Activated CD4-positive, alpha-beta T cell treated with anti-CD3 and anti-CD28 coated beads for 24 hours (primary cell): ENCODE measurements around the gene DUOX1.

Experiments
- DNase-seq, 2 donors: peaks; one replicate each; pipeline ENCODE4 v3.0.0-alpha.2; 2020; ENCODE audit warnings: low read depth in 2 of 2

DUOX1 gene

GRCh38 chr15:45143946-45144345 lies 14.2 kb downstream of the DUOX1 start:
- DNase-seq: no peak

GRCh38 chr15:45144775-45145174 lies 15.0 kb downstream of the DUOX1 start:
- no peak for DNase-seq

DNA sequence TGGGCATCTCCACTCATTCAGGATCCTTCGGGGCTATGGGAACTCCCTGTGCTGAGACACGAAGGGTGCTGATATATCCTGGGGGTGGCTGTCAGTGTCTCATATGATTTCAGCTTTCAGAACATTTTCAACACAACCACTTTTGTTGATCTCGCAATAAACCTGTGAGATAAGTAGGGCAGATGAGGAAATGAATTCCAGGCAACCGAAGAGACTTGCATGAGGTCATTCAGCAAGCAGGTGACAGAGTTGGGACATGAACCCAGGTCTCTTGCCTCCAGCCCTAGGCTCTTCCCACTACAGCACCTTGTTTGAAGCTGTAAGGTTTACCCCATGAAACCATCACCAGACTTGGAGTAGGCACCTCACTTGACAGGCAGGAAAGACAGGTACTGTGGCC lies 16.6 kb downstream of the DUOX1 start:
- DNase-seq: no peak

DNA sequence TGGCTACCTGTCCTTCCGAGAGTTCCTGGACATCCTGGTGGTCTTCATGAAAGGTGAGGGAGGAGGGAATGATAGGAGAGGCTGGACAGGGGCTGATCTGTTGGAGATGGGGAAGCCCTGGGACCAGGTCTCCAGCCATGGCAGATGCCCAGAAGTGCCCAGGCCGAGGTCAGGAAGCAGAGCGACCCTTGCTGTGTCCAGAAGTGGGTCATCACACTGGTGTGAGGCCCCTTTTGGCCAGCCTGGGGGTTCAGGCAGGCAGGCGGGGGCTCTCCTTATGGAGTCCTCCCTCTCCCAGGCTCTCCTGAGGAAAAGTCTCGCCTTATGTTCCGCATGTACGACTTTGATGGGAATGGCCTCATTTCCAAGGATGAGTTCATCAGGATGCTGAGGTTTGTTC lies 17.8 kb downstream of the DUOX1 start:
- no peak for DNase-seq

GRCh38 chr15:45148076-45149059 lies 18.6 kb downstream of the DUOX1 start:
- no peak for DNase-seq

- DNase-seq: no peak
Observed at GRCh38 chr15:45149060-45149459, 19.3 kb downstream of the DUOX1 start.

DNA sequence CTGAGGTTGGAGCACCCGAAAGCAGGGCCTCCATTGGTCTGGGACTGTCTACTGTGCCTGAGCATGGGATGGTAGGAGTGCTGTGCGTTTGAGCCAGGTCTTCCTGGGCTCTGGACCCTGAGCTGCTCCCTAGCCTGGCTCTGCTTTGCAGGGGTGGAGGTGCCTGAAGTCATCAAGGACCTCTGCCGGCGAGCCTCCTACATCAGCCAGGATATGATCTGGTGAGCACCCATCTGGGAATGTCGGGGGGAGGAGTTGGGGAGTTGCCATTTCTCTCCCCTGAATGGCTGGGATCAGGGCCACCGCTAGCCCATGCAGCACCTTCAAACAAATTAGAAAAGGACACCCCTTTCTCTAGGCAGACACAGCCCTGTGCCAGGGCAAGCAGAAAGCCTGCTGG lies 20.7 kb downstream of the DUOX1 start:
- no peak for DNase-seq

DNA sequence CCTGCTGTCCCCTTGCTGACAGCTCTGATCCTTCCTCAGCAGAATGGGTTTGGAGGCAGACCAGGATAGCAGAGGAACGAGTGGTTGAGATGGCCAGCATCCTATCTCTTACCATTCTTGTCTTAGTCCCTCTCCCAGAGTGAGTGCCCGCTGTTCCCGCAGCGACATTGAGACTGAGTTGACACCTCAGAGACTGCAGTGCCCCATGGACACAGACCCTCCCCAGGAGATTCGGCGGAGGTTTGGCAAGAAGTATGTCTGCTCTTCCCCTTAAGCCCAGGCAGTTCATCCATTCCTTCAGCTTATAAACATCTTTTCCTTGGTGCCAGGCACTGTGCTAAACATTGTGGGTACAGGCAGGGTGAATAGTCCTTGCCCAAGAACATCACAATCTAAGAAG lies 21.2 kb downstream of the DUOX1 start:
- no peak for DNase-seq

GRCh38 chr15:45151998-45152828 lies 22.4 kb downstream of the DUOX1 start:
- DNase-seq: no peak

GRCh38 chr15:45155739-45156138 lies 25.9 kb downstream of the DUOX1 start:
- no peak for DNase-seq

- no peak for DNase-seq
Observed at GRCh38 chr15:45156744-45157455, 27.1 kb downstream of the DUOX1 start.

DNA sequence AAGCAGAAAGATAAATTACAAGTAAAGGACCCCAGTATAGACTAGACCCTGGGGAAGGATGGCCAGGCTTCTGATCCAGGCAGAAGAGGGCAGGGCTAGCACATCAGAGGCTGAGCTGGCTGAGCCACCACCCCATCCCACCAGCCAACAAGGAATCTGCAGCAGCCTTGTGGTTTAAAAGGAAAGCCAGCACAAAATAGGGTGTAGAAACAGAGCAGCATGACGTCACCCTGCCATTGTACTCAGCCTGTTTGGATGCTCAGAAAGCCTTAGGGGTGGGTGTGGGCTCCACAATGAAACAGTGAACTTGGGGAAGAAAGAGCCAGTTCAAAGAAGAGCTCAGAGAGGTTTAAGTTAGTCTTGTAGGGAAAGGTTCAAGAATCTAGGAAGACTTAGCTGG lies 28.2 kb downstream of the DUOX1 start:
- no peak for DNase-seq

DNA sequence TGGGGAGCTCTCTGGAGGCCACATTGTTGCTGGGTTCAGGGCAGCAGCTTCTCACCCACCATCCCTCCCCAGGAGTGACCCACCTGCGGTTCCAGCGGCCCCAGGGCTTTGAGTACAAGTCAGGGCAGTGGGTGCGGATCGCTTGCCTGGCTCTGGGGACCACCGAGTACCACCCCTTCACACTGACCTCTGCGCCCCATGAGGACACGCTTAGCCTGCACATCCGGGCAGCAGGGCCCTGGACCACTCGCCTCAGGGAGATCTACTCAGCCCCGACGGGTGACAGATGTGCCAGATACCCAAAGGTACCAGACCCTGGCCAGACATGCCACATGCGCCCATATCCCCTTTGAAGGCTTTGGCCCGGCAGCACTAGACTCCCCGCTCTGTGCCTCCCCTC lies 31.9 kb downstream of the DUOX1 start:
- DNase-seq: no peak

- peak; percentile 29 to 33 for DNase-seq
Observed at GRCh38 chr15:45162771-45163507, 33.1 kb downstream of the DUOX1 start.

GRCh38 chr15:45163508-45163856 lies 33.7 kb downstream of the DUOX1 start:
- DNase-seq: no peak

DNA sequence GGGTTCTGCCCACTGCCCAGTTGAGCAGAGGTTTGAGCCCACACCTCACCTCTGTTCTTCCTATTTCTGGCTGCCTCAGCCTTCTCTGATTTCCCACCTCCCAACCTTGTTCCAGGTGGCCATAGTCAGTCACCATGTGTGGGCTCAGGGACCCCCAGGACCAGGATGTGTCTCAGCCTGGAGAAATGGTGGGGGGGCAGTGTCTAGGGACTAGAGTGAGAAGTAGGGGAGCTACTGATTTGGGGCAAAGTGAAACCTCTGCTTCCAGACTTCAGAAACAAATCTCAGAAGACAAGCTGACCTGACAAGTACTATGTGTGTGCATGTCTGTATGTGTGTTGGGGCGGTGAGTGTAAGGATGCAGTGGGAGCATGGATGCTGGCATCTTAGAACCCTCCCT lies 35.1 kb downstream of the DUOX1 start:
- no peak for DNase-seq

GRCh38 chr15:45165536-45165935 lies 35.7 kb downstream of the DUOX1 start:
- DNase-seq: no peak

DNA sequence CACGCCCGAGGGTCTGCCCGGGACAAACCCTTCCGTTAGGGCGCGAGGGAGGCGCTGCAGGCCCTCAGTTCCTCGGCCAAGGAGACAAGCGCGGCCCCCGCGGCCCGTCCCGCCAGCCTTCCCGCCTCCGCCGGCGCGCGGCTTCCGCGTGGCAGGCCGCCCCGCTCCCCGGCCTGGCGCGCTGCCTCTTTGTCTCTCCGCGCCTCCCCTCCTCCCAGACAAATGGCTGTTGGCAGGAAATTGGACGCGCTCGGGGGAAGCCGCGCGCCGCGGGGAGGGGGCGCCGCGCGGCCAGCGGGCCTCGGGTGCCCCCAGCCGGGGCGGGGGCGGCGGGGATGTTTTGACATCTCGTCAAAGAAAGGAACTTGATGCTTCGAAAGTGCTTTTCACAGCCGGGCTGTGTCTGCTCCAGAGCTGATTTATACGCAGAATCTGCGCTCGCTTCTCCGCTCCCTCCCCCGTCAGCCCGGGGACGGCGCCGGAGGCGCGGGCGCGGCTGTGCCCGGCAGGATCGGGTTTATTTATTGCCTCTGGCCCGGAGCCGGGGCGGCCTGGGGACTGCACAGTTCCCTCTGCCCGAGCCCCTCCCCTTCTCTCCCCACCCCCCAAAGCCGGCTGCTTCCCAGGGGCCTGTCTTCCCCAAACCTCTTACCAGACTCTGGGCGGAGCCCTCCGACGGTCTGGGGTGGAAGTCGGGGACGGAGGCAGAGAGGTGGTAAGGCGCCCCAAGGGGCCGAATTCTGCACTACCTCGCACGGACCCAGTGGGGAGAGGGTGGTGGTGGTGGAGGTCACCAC lies 37.2 kb downstream of the DUOX1 start:
- peak; percentile 59 to 75 for DNase-seq

- no peak for DNase-seq
Observed at GRCh38 chr15:45167631-45168205, 37.9 kb downstream of the DUOX1 start.

DNA sequence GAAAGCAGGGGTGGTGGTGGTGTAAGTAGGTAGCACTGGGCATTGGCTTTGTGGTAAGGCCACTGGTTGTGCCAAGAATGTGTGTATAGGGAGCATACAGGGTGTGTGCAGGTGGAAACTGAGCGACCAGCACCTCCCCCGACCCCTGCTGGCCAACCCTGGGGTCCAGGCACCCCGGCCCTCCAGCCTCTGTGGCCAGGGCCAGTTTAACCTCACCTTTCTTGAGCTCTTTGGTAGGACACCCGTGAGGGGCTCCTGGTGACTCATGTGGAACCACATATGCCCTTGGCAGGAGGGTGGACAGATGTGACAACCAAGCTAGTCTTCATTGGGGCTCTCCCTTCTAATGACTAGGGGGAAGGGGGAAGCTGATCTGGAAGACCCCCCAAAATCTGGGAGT lies 38.5 kb downstream of the DUOX1 start:
- no peak for DNase-seq
